NCI-H748 treated with DMSO at 0.1 percent for 48 hours (cell line): ENCODE data around the gene NGLY1.

ENCODE experiments used
- DNase-seq: peaks from one replicate; lab custom pipeline; 2025; lab: John Stamatoyannopoulos, UW

NGLY1 gene

GRCh38 chr3:25707268-25707926 lies 75.8 kb downstream of the NGLY1 start:
- DNase-seq: no peak

GRCh38 chr3:25706213-25706612 lies 77.0 kb downstream of the NGLY1 start:
- DNase-seq: no peak

GRCh38 chr3:25697553-25697952 lies 85.7 kb downstream of the NGLY1 start:
- no peak for DNase-seq

GRCh38 chr3:25695731-25696420 lies 87.4 kb downstream of the NGLY1 start:
- DNase-seq: no peak

- DNase-seq: no peak
These were observed 90.0 kb downstream of the NGLY1 start for GRCh38 chr3:25693238-25693637.

- no peak for DNase-seq
These were observed 90.9 kb downstream of the NGLY1 start for GRCh38 chr3:25692341-25692740.

- DNase-seq: no peak
These were observed 92.3 kb downstream of the NGLY1 start for GRCh38 chr3:25690768-25691533.

- DNase-seq: no peak
These were observed 94.0 kb downstream of the NGLY1 start for GRCh38 chr3:25689226-25689625.

- no peak for DNase-seq
These were observed 95.5 kb downstream of the NGLY1 start for GRCh38 chr3:25687742-25688141.

- no peak for DNase-seq
These were observed 96.5 kb downstream of the NGLY1 start for GRCh38 chr3:25686766-25687165.

GRCh38 chr3:25683882-25684281 lies 99.4 kb downstream of the NGLY1 start:
- DNase-seq: no peak

- DNase-seq: no peak
These were observed 99.8 kb downstream of the NGLY1 start for GRCh38 chr3:25683410-25683809.

GRCh38 chr3:25679642-25680302 lies 103.5 kb downstream of the NGLY1 start:
- DNase-seq: no peak

- no peak for DNase-seq
These were observed 104.1 kb downstream of the NGLY1 start for GRCh38 chr3:25679166-25679565.

GRCh38 chr3:25678581-25678980 lies 104.7 kb downstream of the NGLY1 start:
- no peak for DNase-seq

GRCh38 chr3:25677121-25677520 lies 106.1 kb downstream of the NGLY1 start:
- DNase-seq: no peak

GRCh38 chr3:25674670-25675069 lies 108.6 kb downstream of the NGLY1 start:
- no peak for DNase-seq

- no peak for DNase-seq
These were observed 109.4 kb downstream of the NGLY1 start for GRCh38 chr3:25673738-25674298.
